GM12801 (cell line): Measurements from ENCODE around the gene LDLRAD4.

Source experiments
- TF ChIP-seq, protein P1 (sequence below): IDR thresholded peaks from one replicate; pipeline ENCODE4 v1.5.1; 2011; ENCODE audit warnings: control low read depth; ENCODE audit not compliant: insufficient read length; ENCODE audit errors: extremely low read depth

The LDLRAD4 gene

DNA sequence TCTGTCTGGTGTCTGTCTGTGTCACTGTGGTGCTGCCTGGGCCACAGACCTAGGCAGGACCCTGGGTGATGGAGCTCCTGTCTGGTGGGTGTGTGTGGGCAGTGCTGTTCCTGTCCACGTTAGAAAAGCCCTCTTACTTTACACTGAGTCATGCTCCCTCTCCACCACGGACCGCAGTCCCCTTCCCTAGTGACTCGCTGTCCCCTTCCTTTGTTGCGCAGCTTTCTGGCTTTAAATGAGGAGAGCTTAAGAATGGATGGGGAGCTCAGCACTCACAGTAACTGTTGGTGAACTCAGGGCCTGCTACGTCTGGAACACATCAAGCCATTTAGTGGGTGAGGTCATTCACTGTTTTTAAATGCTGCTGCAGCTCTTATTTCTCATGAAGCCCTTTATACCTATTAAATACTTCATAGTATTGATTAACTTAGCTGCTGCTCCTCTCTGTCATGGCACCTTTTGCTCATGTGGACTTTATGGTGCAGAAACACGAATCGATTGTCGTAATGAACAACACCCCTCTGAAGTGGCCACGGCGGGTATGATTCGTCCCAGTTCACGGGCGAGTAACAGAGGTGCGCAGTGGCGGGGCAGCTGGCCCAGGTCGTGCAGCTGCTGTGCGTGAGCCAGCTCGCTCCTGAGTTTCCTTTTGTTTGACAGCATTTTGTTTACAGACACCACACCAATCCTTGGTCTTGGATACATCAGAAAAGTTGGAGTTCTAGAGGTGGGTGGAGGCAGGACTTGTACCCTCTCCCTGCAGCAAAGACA, 100.4 kb downstream of the LDLRAD4 start:
- TF ChIP-seq, protein P1, sequence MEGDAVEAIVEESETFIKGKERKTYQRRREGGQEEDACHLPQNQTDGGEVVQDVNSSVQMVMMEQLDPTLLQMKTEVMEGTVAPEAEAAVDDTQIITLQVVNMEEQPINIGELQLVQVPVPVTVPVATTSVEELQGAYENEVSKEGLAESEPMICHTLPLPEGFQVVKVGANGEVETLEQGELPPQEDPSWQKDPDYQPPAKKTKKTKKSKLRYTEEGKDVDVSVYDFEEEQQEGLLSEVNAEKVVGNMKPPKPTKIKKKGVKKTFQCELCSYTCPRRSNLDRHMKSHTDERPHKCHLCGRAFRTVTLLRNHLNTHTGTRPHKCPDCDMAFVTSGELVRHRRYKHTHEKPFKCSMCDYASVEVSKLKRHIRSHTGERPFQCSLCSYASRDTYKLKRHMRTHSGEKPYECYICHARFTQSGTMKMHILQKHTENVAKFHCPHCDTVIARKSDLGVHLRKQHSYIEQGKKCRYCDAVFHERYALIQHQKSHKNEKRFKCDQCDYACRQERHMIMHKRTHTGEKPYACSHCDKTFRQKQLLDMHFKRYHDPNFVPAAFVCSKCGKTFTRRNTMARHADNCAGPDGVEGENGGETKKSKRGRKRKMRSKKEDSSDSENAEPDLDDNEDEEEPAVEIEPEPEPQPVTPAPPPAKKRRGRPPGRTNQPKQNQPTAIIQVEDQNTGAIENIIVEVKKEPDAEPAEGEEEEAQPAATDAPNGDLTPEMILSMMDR, result no peak

DNA sequence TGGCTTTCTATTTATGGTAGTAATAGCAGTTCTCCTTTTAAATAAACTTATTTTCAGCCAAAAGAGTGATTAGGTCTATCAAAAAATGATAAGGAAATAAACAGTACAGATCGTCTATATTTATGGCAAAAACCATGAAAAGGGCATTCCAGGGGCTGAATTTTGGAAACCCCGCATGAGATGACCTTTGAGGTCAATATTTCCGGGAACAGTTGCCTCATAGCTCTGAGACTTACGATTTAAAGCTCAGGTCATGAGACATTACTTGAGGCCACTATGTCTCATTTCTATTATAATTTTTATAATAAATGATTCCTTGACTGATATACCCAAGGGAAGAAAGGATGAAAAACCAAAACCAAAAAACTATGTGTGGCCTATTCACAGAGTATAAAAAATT, 101.1 kb downstream of the LDLRAD4 start:
- TF ChIP-seq, protein P1, result no peak

DNA sequence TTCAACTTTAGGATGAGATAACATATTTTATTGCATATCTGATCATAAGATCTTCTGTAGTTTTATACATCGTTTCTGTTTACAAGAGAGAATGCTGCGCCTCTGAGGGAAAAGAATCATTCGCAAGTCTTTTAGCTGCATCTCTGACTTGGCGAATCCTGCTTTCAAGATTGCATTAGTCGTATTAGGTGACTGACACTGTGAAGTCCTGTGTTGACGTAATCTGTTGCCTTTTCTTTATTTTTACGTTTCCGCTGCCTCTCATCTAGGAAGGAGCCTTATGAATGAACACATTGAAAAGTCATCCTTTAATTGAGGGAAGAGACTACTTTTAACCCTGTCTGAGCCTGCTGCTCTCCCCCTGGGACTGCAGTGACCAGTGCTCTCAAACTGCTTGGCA, 101.5 kb downstream of the LDLRAD4 start:
- TF ChIP-seq, protein P1, result no peak

DNA sequence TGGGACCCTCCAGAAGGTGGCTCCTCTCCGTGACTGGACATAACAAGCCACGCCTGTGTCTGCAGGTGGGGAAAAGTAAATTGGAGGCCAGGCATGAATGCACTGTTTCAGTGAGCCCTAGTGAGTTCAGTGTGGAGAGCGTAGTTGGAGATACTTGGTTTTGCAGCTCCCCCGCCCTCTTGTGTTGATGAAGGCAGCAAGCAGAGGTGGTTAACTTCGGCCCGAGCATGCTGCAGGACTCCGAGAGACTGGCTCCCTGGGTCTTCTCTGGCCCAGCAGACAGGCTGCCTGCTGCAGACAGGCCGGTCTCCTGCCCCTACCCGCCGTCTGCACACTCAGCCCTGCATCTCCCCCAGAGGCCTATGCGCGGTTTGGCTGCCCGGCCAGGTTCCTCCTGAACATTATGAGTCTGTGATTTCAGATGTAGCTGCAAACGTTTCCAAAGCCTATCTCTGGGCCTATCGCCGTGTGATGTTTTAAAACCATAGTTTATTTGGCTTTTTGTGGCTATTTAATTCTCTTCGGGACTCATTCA, 102.4 kb downstream of the LDLRAD4 start:
- TF ChIP-seq, protein P1, result no peak

DNA sequence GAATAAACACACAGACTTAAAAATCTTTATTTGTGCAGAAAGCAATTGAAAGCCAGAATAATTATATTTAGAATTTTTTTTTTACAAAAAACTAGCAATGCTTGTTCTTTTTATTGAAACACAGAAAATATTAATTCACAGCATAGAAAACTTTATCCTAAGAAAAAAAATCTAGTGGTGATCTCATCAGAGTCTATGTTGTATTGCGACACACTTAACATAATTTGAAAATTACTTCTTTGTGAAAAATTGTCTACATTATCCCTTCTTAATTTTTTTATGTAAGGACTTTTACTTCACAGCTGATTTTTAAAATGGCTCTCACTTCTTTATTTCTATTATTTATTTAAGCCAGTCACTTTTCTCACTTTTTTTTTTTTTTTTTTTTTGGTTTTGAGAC, 103.4 kb downstream of the LDLRAD4 start:
- TF ChIP-seq, protein P1, result no peak

DNA sequence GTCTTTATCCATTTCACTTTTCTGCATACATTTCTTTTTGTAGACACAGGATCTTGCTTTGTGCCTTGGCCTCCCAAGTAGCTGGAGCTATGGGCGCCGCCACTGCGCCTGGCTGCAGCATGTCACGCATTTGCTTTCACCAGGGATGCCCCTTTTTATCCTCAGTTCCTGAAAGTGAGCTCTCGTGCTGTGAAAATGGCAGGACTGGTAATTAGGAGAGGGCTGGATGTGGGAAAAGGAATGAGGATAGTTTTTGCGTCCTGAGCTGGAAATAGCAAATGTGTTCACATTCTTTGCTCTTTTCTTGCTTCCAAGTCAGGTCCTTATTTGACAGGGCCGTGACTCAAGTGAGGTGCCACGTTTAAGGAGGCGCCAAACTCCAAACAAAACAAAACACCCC, 104.6 kb downstream of the LDLRAD4 start:
- TF ChIP-seq, protein P1, result no peak

DNA sequence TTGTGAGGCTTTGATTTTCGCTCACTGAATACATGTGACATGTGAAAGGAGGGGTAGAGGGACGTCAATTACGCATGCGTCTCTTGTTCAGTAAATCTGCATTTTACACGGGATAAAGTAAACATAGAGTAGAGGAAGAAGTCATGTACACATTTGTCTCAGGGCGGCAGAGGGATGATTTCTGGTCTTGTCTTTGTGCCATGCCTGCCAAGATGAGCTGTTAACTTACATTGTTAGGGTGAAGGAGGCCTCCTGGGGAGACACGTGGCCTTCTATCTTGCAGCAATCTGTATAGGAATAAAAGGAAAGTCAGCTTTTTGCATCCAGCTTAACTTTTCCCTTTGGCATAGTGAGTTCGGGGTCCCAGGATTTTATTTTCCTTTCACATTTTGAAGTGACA, 106.3 kb downstream of the LDLRAD4 start:
- TF ChIP-seq, protein P1, result no peak
